Esophagus squamous epithelium (tissue), 5 donors: ENCODE results near the gene SUSD3. TPM values are rescaled to one million over a fixed set of nuclear protein-coding genes. Genes with fewer than 3 reads are reported as not detected.

Experiments used
- DNase-seq: peaks from one replicate; lab custom pipeline; 2025; lab: John Stamatoyannopoulos, UW
- H3K27ac ChIP-seq, 4 donors: fragments of 200-600 bp; sonication (generic); one replicate each; pipeline ENCODE4 v1.5.1; 2016 to 2019; ENCODE audit warnings: mild to moderate bottlenecking in 1 of 4
- H3K27me3 ChIP-seq, 4 donors: fragments of 200-600 bp; sonication (generic); 1 replicate in 3 of 4; 2 replicates in 1 of 4; pipeline versions ENCODE4 v1.5.1 to v1.6.0; 2017 to 2021; ENCODE audit warnings: antibody characterized with exemption in 1 of 4
- H3K36me3 ChIP-seq, 3 donors: fragments of 200-600 bp; sonication (generic); one replicate each; pipeline ENCODE4 v1.5.1; 2016 to 2019
- H3K4me1 ChIP-seq, 3 donors: fragments of 200-600 bp; sonication (generic); one replicate each; pipeline ENCODE4 v1.5.1; 2017 to 2019
- H3K4me3 ChIP-seq, 4 donors: fragments of 200-600 bp; sonication (generic); 1 replicate in 3 of 4; 2 replicates in 1 of 4; pipeline ENCODE4 v1.5.1; 2016 to 2019; ENCODE audit warnings: mild to moderate bottlenecking in 2 of 4, moderate library complexity in 1 of 4
- H3K9me3 ChIP-seq, 3 donors: fragments of 200-600 bp; sonication (generic); one replicate each; pipeline ENCODE4 v1.5.1; 2016 to 2019
- CTCF ChIP-seq, 6 experiments: fragments of 450-650 bp in 4 of 6; fragments of 200-600 bp in 2 of 6; sonication (generic) in 2 of 6; IDR thresholded peaks; one replicate each; pipeline ENCODE4 v1.5.1; 2016 to 2019; ENCODE audit warnings: antibody characterized with exemption in 6 of 6, mild to moderate bottlenecking in 4 of 6, moderate library complexity in 4 of 6
- POLR2A ChIP-seq, 4 donors: fragments of 450-650 bp; IDR thresholded peaks; one replicate each; pipeline ENCODE4 v1.6.1; 2017; ENCODE audit warnings: antibody characterized with exemption in 4 of 4, mild to moderate bottlenecking in 4 of 4, moderate library complexity in 3 of 4
- WGBS, 2 donors: methylation state at CpG; one replicate each; pipeline ENCODE4 v1.1.5; 2018; 5-methylcytosine and 5-hydroxymethylcytosine counted together
- intact Hi-C: fragments of 100-400 bp; cut with DNase I; formaldehyde crosslinking; loops from one replicate; pipeline ENCODE4 v1.15.0; 2022
- total RNA-seq, 4 donors: library from RNA; depleted of rRNA; stranded (reverse); fragments of >200 nt; gene quantifications; one replicate each; pipeline ENCODE4 v1.1.0, GENCODE V29; 2016
- donor health status: DM: yes; HTN: yes; CAD: no.

Gene SUSD3
- total RNA-seq = 1 to 10 TPM in 3 of 4 donors, under 1 TPM in 1; 0.22 to 5.8 (median 2.7) TPM

- DNase-seq = no peak
- Histone ChIP-seq H3K4me1 (peaks cover 13 to 53% (median 19%) of the 10 kb centered on the region in 3 donors), H3K9me3 (no peaks in the 10 kb centered on the region), H3K27ac (peak within 1 kb of the TSS; percentile 30 to 81 (median 75)), H3K4me3 (peak within 1 kb of the TSS; percentile 41 to 79 (median 52)), H3K36me3 (no peaks in the 10 kb centered on the region), H3K27me3 (peaks cover 0 to 3% (median 0%) of the 10 kb centered on the region in 4 donors)
- TF ChIP-seq CTCF (IDR thresholded peaks at IDR 0.05) (no peak), POLR2A (IDR thresholded peaks at IDR 0.05) (peak in 1 of 4 donors; percentile 55)
- 0 to 3% methylated on average over 6 to 10 of the region's 55 CpGs for WGBS, 2 donors
- intact Hi-C loops = no loop called here
Measured at GRCh38 chr9:93058355-93059010, at the start of gene SUSD3. SUSD3 (plus strand) TSS chr9:93058701; CDS start chr9:93058743, 42 bp downstream.

- H3K27me3 ChIP-seq = no peaks in the 10 kb centered on the region
- peaks cover 0 to 36% (median 0%) of the 10 kb centered on the region in 3 donors for H3K36me3 ChIP-seq
- 90 to 91% methylated on average over 12 to 20 of the region's 21 CpGs for WGBS, 2 donors
- TF ChIP-seq CTCF (IDR thresholded peaks at IDR 0.05) = no peak
- no peak for TF ChIP-seq POLR2A (IDR thresholded peaks at IDR 0.05)
- no peak overlapping the region for H3K4me3 ChIP-seq
- no peak for DNase-seq
- H3K9me3 ChIP-seq = no peaks in the 10 kb centered on the region
- H3K4me1 ChIP-seq = no peaks in the 10 kb centered on the region
- H3K27ac ChIP-seq = no peak overlapping the region
- intact Hi-C loops = loop anchor here (10.0 kb wide), 1 partner anchor 105 kb away; no protein-coding TSS in a partner anchor
Measured at GRCh38 chr9:93009337-93010015, 49.0 kb upstream of the SUSD3 start.

GRCh38 chr9:93010056-93010455, 48.4 kb upstream of the SUSD3 start:
- Histone ChIP-seq H3K27ac (no peak overlapping the region), H3K9me3 (no peaks in the 10 kb centered on the region), H3K27me3 (no peaks in the 10 kb centered on the region), H3K36me3 (peaks cover 0 to 36% (median 0%) of the 10 kb centered on the region in 3 donors), H3K4me3 (no peak overlapping the region), H3K4me1 (no peaks in the 10 kb centered on the region)
- no peak for TF ChIP-seq CTCF (IDR thresholded peaks at IDR 0.05)
- TF ChIP-seq POLR2A (IDR thresholded peaks at IDR 0.05) = no peak
- WGBS, 2 donors = 14 to 95% methylated on average over 1 to 4 of the region's 13 CpGs
- intact Hi-C loops = no loop called here
- no peak for DNase-seq

GRCh38 chr9:93010704-93011103, 47.8 kb upstream of the SUSD3 start:
- H3K27me3 ChIP-seq = no peaks in the 10 kb centered on the region
- DNase-seq = no peak
- WGBS, 2 donors = 71 to 84% methylated on average over 1 to 3 of the region's 4 CpGs
- peaks cover 0 to 37% (median 0%) of the 10 kb centered on the region in 3 donors for H3K36me3 ChIP-seq
- no peak overlapping the region for H3K4me3 ChIP-seq
- H3K4me1 ChIP-seq = no peaks in the 10 kb centered on the region
- intact Hi-C loops = no loop called here
- H3K27ac ChIP-seq = no peak overlapping the region
- no peak for TF ChIP-seq POLR2A (IDR thresholded peaks at IDR 0.05)
- no peak for TF ChIP-seq CTCF (IDR thresholded peaks at IDR 0.05)
- H3K9me3 ChIP-seq = no peaks in the 10 kb centered on the region

GRCh38 chr9:93011114-93011513, 47.4 kb upstream of the SUSD3 start:
- no peak for DNase-seq
- Histone ChIP-seq H3K27me3 (no peaks in the 10 kb centered on the region), H3K4me1 (no peaks in the 10 kb centered on the region), H3K4me3 (no peak overlapping the region), H3K36me3 (peaks cover 0 to 37% (median 0%) of the 10 kb centered on the region in 3 donors), H3K9me3 (no peaks in the 10 kb centered on the region), H3K27ac (no peak overlapping the region)
- WGBS, 2 donors = 90 to 100% methylated on average over 2 to 4 of the region's 8 CpGs
- intact Hi-C loops = no loop called here
- no peak for TF ChIP-seq POLR2A (IDR thresholded peaks at IDR 0.05)
- TF ChIP-seq CTCF (IDR thresholded peaks at IDR 0.05) = no peak
